BE2C (cell line): ENCODE results near the gene GRAMD1C.
"Not testable (repeated sequence)": the region's sequence is repeated elsewhere in the genome, so short reads cannot be mapped to it uniquely, and the experiment has no call there.

ENCODE experiments used
- DNase-seq: peaks from one replicate; pipeline ENCODE4 v3.0.0-alpha.2; 2020
- H3K27me3 ChIP-seq: fragments of 250-450 bp; sonication (Bioruptor Pico); 2 replicates; pipeline ENCODE4 v1.5.1; 2020; ENCODE audit warnings: mild to moderate bottlenecking
- H3K36me3 ChIP-seq: fragments of 250-450 bp; sonication (Bioruptor Pico); 2 replicates; pipeline ENCODE4 v1.5.1; 2020; ENCODE audit warnings: mild to moderate bottlenecking
- H3K4me1 ChIP-seq: fragments of 250-450 bp; sonication (Bioruptor Pico); 2 replicates; pipeline ENCODE4 v1.5.1; 2020
- H3K4me3 ChIP-seq: 2 replicates; pipeline ENCODE4 v1.5.1; 2011; ENCODE audit warnings: low read depth, low read length
- H3K9me3 ChIP-seq: fragments of 250-450 bp; sonication (Bioruptor Pico); 2 replicates; pipeline ENCODE4 v1.5.1; 2020
- TF ChIP-seq, protein P1 (sequence below): IDR thresholded peaks from 2 replicates; pipeline ENCODE4 v1.5.1; 2012; ENCODE audit warnings: mild to moderate bottlenecking, low read depth, low read length

The GRAMD1C gene

DNA sequence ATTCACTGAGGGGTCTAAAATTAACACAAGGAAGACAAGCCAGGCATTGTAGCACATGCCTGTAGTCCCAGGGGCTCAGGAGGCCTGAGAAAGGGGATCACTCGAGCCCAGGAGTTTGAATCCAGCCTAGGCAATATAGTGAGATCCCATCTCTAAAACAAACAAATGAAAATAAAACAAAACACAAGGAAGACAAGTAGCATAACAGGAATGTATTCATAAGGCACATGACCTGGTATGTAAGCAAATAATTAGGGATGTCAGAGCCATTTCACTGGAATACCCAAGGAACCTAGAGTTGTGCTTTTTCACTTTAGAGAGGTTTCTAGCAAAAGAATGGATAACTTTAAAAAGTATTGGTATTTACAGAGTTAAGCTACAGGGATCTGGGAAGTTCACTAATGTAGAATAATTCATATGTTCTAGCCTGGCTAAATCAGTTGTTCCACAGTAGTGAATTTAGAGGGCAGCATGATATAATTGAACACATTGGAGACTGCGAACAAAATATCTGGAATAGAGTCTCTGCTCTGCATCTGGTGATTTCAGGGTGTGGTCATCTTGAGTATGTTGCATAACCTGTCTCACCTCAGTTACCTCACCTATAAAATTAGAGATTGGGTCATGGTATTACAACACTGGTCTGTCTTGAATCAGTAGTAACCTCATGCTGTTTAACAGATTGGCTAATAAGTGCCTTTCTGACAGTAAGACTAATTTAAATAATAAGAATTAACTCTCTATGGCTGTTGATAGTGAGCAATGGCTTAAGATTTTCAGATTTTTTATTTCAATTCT, 9.3 kb downstream of the GRAMD1C start:
- Histone ChIP-seq H3K4me1 (no peaks in the 10 kb centered on the region), H3K4me3 (no peak overlapping the region), H3K27me3 (peaks cover 4% of the 10 kb centered on the region), H3K9me3 (no peaks in the 10 kb centered on the region), H3K36me3 (no peaks in the 10 kb centered on the region)
- TF ChIP-seq, protein P1, sequence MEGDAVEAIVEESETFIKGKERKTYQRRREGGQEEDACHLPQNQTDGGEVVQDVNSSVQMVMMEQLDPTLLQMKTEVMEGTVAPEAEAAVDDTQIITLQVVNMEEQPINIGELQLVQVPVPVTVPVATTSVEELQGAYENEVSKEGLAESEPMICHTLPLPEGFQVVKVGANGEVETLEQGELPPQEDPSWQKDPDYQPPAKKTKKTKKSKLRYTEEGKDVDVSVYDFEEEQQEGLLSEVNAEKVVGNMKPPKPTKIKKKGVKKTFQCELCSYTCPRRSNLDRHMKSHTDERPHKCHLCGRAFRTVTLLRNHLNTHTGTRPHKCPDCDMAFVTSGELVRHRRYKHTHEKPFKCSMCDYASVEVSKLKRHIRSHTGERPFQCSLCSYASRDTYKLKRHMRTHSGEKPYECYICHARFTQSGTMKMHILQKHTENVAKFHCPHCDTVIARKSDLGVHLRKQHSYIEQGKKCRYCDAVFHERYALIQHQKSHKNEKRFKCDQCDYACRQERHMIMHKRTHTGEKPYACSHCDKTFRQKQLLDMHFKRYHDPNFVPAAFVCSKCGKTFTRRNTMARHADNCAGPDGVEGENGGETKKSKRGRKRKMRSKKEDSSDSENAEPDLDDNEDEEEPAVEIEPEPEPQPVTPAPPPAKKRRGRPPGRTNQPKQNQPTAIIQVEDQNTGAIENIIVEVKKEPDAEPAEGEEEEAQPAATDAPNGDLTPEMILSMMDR, result no peak
- DNase-seq, result no peak

DNA sequence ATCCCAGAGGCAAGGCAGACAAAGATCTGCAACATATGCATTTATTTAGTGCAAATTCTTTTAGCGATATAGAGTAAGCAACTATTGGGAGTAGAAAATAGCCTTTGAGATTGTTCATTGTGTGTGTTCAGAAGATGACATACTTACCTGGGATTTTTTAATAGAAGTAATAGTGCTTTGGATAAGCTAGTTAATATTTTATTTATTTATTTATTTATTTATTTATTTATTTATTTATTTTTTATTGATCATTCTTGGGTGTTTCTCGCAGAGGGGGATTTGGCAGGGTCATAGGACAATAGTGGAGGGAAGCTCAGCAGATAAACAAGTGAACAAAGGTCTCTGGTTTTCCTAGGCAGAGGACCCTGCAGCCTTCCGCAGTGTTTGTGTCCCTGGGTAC, 10.5 kb downstream of the GRAMD1C start:
- H3K9me3 ChIP-seq, DNase-seq, H3K4me1 ChIP-seq, H3K36me3 ChIP-seq, H3K4me3 ChIP-seq: not testable (repeated sequence)
- peaks cover 17% of the 10 kb centered on the region for H3K27me3 ChIP-seq

DNA sequence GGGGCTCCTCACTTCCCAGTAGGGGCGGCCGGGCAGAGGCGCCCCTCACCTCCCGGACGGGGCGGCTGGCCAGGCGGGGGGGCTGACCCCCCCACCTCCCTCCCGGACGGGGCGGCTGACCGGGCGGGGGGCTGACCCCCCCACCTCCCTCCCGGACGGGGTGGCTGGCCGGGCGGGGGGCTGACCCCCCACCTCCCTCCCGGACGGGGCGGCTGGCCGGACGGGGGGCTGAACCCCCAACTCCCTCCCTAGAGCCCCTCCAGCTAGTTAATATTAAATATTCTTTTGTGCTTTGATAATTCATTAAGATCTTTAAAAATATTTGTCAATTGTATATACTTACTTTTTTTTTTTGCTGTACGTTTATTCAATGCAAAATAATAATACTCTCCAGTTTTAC, 11.3 kb downstream of the GRAMD1C start:
- peaks cover 24% of the 10 kb centered on the region for H3K27me3 ChIP-seq
- H3K36me3 ChIP-seq, H3K4me3 ChIP-seq, DNase-seq, H3K9me3 ChIP-seq, H3K4me1 ChIP-seq: not testable (repeated sequence)

DNA sequence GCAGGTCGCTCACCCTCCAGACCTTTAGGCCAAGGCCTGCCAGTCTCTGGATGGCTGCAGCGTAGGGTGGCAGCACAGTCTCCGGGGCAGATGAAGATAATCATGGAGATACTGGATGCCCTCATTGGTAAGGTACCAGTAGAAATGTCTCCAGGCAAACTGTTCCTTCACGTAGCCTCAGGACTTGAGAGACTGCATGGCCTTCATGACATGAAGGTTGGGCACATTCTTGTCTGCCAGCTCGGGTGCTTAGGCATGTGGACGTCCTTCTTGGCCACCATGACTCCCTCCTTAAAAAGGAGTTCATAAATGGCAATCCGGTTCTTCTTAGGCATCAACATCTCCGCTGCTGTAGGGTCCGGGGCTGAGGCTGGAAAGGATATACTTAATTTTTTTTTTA, 11.8 kb downstream of the GRAMD1C start:
- H3K36me3 ChIP-seq, H3K9me3 ChIP-seq, H3K4me1 ChIP-seq, DNase-seq, H3K4me3 ChIP-seq: not testable (repeated sequence)
- peaks cover 29% of the 10 kb centered on the region for H3K27me3 ChIP-seq

DNA sequence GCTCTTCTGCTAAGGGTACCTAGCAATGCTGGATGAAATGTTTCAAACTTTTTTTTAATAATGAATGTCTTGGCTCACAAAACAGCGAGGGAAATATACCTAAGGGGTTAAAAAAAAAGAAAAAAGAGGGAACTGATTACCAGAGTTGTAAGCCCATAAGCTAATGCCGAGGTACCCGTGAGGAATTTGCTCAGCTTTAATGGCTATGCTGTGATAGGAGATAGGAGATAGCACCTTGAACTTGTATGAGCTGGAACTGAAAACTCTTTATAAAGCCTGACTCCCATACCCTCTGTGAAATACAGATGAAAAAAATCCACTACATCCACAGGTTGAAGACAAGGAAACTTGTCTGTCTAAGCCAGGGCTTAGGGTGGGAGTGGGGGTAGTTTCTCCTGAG, 13.9 kb downstream of the GRAMD1C start:
- no peak for DNase-seq
- Histone ChIP-seq H3K27me3 (peaks cover 32% of the 10 kb centered on the region), H3K9me3 (no peaks in the 10 kb centered on the region), H3K4me1 (no peaks in the 10 kb centered on the region), H3K4me3 (no peak overlapping the region), H3K36me3 (no peaks in the 10 kb centered on the region)
- TF ChIP-seq, protein P1, result no peak

DNA sequence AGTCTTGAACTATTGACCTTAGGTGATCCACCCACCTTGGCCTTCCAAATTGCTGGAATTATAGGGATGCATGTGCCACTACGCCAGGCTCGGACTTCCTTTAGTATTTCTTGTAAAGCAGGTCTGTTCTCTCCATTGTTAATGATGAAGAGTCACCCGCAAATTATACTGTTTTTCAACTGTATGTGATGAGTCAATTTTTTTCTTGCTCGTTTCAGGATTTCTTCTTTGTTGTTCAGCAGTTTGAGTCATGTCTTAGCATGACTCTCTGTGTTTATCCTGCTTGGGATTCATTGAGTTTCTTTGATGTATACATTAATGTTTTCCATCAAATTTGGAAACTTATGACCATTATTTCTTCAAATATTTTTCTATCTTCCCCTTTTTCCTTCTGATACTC, 28.9 kb downstream of the GRAMD1C start:
- TF ChIP-seq, protein P1, result no peak
- DNase-seq, result no peak
- H3K4me3 ChIP-seq, result no peak overlapping the region

DNA sequence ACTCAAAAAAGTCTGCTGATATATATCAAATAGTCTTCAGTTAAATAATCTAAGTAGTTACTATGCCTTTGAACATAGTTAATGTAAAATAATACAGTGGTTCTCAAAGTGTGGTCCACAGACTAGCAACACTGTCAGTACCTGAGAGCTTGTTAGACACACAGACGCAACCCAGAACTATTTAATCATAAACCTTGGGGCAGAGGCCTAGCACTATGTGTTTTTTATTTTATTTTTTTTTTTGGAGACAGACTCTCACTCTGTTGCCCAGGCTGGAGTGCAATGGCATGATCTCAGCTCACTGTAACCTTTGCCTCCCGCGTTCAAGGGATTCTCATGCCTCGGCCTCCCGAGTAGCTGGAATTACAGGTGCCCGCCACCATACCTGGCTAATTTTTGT, 34.7 kb downstream of the GRAMD1C start:
- H3K4me3 ChIP-seq, result no peak overlapping the region
- no peaks in the 10 kb centered on the region for H3K4me1 ChIP-seq
- no peaks in the 10 kb centered on the region for H3K9me3 ChIP-seq
- DNase-seq, result no peak
- TF ChIP-seq, protein P1, result no peak
- H3K36me3 ChIP-seq, result no peaks in the 10 kb centered on the region
- no peaks in the 10 kb centered on the region for H3K27me3 ChIP-seq

More for the DNA sequence above, 28.9 kb downstream of the GRAMD1C start:
- H3K27me3 ChIP-seq, result peaks cover 3% of the 10 kb centered on the region; the same call in 1 of the 2 replicates
- H3K9me3 ChIP-seq, result no peaks in the 10 kb centered on the region
- no peaks in the 10 kb centered on the region for H3K36me3 ChIP-seq
- H3K4me1 ChIP-seq, result no peaks in the 10 kb centered on the region
